HG03342 (cell line): ENCODE data around the gene DNAH10.

Source experiments
- ATAC-seq: cut with Tn5 transposase; IDR thresholded peaks from one replicate; pipeline ENCODE4 v1.9.1; 2021; ENCODE audit warnings: mild to moderate bottlenecking, moderate library complexity; ENCODE audit not compliant: unreplicated experiment

Gene DNAH10

DNA sequence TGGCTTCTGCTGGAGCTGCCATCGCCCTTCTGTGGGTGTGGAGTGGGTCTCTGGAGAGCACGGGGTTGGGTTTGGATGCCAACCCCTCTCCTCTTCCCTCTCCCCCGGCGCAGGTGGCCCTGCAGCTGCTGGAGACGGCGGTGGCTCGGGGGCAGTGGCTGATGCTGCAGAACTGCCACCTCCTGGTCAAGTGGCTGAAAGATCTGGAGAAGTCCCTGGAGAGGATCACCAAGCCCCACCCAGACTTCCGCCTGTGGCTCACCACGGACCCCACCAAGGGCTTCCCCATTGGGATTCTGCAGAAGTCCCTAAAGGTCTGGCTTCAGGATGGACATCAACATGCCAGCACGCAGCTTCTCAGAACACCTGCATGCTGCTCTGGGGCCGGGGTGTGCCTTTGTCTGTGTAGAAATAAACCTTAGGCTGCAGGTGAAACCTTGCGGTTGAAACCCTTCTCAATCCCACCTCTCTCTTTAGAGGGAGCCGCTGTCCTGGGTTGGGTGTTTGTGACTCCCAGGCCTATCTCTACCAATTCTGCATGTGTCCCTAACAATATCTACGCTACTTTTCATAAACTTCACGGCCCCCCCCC is 166.3 kb downstream of the DNAH10 start:
- ATAC-seq: no peak

DNA sequence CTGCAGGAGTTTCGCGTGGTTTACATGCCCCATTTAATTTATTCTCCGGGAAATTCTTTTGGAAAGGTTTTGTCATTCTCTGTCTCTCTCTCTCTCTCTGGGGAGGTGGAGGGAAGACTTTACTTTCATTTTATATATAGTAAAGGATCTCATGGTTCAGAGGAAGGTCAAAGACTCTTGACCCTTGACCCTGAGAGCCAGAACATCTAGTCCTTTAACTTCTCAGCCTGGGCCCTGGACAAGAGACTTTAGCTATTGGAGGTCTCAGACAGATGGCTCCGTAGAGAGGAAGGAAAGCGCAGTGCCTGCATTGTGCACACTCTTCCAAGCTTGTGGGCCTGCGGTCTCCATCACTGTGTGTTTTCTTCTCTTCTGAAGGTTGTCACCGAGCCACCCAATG is 166.8 kb downstream of the DNAH10 start:
- ATAC-seq: no peak

DNA sequence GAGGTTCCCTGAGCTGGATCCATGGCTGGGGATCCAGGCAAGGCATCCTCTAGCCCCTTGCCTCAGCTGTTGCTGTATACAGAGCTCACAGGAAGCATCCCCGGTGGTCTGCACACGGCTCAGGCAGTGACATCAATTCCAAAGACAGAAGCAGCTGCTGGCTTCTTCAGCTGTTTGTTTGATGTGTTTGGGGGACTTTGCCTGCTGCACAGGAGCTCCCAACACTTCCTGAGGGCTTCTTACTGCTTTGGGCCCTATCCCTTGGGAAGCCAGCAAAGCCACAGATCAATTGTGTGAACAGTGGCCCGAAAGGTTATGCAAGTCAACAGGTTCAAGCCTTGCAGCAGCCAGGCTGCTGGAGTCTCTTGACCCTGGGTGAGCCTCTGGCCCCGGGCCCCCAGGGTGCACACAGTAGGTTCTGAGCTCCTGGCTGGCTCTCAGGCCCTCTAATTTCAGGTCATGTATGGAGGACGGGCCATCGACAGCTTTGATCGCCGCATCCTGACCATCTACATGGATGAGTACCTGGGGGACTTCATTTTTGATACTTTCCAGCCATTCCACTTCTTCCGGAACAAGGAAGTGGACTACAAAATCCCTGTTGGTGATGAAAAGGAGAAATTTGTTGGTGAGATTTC is 168.0 kb downstream of the DNAH10 start:
- ATAC-seq: no peak

DNA sequence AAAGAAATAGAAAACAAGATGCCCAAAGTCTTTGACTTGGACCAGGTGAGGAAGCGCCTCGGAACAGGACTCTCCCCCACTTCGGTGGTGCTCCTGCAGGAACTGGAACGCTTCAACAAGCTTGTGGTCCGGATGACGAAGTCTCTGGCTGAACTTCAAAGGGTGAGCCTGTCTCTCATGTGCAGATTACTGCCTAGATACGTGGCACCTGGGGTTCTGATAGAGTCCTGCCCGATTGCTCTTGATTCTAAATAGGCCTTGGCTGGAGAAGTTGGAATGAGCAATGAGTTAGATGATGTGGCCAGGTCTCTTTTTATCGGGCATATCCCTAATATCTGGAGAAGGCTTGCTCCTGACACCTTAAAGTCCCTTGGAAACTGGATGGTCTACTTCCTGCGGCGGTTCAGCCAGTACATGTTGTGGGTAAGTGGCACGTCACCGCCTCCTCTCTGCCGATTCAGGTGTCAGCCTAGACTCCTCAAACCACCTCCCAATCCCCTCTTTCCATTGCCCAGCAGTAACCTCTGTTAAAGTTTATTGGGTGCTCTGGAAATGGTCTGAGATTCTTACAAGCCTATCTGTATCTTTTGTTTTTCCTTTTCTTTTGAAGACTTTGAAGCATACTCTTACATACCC is 169.7 kb downstream of the DNAH10 start:
- ATAC-seq: no peak

DNA sequence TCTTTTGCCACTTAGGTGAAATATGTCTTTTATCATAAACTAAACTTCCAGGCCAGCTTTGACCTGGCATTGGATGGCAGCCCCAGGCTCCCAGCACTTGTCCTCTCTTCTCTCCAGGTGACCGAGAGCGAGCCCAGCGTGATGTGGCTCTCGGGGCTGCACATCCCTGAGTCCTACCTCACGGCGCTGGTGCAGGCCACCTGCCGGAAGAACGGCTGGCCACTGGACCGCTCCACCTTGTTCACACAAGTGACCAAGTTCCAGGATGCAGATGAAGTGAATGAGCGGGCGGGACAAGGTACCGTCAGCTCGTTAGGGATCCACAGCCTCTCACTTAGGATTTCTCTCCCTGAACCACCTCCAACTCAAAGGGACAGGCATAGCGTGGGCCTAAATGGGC is 171.1 kb downstream of the DNAH10 start:
- no peak for ATAC-seq

DNA sequence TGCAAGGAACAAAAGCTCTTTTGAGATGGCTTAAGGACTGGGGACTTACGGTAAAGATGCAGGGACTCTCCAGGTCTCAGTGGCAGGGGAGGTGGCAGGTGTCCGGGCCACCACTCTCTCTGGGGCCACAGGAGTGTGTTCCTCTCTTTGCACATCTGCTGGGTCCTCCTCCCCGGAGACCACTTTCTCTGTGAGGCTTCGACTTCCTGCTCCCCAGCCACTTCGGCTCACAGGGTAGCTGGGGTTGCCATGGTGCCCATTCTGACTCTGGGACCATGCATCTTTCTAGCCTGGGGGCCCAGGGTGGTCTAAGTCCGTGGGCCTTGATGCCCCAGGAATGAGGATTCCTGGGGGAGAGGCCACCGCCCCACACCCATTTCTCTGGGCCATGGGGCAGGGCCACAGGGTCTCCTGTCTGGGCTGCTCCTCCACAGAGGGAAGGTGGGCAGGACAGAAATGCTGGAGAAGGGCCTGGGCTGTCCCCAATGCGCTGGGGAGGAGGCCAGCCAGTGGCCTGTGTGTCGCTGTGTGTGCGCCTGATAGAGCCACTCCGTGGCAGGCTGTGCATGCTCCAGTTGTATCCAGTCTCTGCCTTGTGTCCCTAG is 172.0 kb downstream of the DNAH10 start:
- no peak for ATAC-seq

DNA sequence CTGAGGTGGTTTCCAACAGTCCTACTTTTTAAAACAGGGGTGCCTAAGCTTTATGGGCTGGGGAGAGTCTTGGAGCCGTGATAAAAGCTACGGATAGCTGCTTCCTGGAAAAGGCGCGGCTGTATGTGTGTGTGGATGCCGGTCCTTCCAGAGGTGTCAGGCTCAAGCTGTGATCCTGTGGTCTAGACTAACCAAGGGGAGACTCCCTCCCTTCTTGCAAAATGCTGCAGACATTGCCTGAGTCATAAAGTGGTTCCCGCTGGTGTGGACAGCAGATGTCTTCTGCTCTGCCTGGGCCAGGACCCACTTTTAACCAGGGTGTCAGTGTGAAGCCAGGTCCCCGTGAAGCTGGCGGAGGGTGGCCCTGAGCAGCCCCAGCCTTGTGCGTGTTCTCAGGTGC is 172.7 kb downstream of the DNAH10 start:
- ATAC-seq: no peak

DNA sequence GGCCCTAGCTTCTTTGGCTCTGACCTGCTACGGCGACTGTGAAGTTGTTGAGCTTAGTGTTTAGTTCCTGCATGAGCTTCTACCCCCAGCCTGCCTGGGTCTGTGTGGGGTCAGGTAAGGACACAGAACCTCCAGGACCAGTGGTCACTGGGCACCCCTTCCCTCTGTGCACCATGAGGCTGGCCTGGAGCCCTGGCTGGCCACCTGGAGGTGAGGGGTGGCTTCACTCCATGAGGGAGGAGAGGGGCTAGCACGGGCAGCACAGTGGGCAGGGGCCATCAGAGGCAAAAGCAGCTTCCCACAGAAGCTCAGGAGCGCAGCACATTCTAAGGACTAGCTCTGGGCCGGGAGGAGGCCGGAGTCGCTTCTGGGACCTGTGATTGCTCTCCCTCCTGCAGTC is 173.9 kb downstream of the DNAH10 start:
- no peak for ATAC-seq

DNA sequence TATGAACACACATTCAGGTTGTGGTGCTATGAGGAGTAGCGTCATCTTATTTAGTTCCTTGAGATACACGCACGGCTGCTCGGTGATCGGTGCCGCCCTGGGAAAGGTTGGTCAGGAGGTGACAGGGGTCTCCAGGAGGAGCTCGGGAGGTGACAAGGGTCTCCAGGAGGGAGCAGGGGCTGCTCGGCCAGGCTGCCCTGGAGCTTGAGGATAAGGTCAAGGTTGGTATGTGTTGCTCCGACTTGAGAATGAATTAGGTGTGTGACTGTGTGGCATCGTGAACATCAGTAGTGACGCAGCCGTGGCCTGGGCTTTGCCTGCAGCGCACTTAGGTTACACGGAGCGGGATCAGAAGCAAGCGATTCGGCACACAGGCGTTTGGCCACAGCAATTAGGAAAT is 174.4 kb downstream of the DNAH10 start:
- no peak for ATAC-seq

DNA sequence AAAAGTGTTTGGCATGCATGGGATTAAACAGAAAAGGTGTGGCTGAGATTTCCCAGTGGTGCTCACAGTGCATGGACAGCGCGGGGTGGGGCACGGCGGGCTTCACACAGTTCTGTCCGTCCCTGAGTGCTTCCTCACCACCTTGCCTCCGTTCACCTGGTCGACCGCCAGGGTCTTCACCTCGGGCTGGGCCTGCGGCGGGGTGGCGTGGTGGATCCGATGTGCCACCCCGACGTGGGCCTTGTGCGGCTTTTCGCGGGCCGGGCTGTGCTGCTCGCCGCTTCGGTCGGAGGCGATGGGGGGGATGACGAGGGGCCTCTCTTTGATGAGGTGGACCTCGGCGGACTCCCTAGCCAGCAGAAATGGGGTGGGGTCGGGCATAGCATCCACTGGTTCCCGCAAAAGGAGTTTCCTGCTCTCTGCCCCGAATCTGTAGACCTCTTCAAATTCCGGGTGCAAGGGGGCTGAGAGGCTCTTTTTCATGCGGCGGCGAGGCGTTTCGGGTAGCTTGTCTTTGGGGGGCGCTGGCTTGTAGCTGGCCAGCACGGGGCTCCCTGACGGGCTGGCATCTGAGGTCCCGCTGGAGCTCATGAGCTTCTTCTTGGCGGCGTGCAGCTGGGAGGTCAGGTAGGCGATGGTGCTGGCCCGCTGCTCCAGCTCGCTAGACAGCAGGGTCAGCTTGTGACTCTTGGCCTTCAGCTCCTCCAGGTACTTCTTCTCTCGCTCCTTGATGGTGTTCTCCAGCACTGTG is 175.0 kb downstream of the DNAH10 start:
- ATAC-seq: no peak

DNA sequence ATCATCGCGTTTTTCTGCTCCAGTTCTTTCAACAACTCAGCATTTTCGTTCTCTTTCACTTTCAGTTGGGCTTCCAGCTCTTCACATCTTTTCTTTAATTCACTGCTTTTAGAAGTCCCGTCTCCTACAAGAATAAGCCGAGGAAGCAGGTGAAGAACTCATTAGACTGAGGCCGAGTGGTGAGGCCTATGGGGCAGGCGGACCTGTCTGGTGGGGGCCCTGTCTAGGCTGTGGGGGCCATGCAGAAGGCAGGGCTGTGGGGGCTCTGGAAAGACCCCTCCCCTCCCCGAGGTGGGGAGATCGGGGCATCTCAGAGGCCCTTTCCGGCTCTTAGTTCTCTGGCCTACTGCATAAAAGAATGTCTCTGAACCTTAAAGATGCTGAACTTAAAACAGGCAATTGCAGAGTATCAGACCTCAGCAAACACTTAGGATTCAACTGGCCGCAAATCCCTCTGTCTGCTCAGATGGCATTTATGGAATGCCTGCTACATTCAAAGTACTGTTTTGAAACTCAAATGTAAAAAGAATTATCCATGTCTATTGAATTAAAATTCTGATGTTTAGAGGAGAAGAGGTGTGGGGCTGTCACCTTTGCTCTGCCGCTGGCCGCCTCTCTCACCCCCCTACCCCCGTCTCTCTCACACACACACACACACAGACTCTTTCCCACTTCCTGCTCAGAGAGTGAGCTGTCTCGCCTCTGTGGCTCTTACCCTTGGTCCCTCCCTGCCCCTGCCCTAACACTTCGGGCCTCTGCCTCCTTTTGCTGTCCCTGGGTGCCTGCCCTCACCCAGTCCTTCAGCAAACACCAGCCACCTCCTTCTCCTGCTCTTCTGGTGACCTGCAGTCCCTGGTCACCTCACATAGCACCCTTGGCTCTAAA is 175.8 kb downstream of the DNAH10 start:
- ATAC-seq: peak; percentile 56

DNA sequence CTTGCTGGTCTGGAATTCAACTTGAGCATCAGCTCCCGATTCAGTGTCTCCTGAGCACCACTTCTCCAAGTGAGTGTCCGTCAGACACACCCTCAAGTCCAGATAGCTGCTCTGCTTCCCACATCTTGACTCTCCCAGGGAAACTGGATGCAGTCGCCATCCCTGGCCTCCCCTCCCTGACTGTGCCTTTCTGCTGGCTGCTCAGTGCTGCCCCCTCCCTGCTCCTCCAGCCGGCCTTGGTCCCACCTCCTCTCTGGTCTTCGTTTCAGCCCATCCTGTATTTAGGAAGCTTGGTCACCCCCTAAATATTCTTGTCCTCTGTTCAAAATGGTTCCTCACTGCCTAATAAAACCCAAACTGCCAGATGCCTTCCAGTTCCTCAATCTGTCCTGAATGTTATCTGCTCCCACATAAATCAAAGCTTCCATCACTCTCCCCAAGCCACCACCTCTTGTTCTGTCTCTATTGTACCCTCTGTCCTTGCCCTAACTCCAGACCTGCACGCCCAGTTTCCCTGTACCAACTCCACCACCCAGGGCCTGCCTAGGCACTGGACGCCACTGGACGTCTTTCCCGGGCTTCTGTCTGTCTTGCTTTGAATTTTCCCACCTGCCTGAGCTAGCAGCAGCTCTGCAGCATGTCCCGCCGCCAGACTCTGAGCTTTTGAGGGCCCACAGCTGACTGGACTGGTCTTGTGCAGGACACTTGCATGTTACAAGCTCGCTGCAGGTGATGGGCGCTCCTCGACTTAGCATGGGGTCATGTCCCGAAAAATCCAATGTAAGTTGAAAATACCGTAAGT is 176.8 kb downstream of the DNAH10 start:
- no peak for ATAC-seq

DNA sequence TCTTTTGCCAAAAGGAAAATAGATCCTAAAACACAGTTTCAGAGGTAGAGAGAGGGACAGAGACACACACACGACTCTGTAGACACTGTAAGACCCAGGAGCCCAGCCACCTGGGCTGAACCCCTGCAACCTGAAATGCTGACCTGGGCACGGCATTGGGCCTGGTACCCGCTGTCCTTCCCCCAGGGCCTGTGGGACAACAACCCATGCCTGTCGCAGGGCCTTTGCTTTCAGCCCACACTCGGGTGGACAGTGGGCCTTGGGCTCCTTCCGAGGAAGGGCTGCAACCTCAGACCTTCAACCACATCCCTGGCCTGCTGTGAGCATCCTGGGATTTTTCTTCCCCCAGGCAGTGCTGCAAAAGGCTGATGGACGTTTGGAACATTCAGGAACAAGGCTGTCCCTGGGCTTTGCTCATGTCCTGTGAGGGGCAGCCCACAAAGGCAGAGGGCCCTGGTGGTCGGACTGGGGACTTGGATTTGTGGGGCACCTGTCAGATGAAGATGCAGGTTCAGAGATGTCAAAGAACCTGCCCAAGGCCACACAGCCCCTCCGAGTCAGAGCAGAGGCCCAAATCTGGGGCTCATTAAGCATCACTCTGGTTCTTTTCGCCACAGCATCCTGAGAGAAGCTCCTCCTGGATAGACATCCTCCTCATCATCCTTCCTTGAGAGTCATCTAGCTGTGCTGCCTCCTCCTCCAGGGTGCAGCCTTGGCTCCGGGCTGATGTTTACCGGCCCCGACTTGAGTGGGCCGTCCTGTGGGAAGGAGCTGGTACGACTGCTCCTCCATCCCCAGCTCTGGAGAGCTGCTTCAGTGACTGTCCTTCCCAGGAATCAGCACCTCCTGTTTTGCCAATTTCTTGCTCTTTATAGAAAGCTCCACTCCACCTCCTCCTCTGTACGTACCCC is 177.9 kb downstream of the DNAH10 start:
- no peak for ATAC-seq

DNA sequence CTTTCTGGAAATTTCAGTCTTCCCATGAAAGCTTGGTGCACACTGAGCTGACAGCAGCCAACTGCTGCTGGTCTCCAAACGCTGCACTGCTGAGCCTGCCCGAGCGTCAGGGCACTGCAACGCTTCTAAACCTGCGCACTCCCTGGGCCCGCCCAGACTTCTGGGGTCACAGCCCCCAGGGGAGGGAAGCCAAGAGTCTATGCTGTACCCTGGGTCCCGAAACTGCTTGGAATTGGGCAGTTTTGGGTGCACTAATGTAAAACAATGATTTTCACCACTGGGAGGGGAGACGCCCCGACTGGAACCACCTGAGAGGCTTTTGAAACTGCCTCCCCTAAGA is 178.5 kb downstream of the DNAH10 start:
- ATAC-seq: no peak

DNA sequence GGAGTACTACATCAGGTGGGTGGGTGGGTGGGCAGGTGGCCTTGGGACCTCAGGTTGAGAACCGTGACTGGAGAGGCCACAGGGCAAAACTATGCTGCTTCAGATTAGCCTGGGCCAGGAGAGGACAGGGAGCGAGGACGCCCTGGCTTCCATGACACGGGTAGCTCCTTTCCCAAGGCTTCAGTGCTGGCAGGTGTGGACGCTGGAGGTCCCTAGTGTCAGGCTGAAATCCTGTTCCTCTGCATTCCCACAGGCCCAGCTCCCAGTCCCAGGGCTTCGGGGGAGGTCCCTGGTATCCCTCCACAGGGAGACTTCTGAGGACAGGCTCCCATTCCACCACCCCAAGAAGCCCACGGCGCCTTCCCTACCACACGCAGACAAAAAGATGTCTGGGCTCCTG is 178.9 kb downstream of the DNAH10 start:
- ATAC-seq: no peak

DNA sequence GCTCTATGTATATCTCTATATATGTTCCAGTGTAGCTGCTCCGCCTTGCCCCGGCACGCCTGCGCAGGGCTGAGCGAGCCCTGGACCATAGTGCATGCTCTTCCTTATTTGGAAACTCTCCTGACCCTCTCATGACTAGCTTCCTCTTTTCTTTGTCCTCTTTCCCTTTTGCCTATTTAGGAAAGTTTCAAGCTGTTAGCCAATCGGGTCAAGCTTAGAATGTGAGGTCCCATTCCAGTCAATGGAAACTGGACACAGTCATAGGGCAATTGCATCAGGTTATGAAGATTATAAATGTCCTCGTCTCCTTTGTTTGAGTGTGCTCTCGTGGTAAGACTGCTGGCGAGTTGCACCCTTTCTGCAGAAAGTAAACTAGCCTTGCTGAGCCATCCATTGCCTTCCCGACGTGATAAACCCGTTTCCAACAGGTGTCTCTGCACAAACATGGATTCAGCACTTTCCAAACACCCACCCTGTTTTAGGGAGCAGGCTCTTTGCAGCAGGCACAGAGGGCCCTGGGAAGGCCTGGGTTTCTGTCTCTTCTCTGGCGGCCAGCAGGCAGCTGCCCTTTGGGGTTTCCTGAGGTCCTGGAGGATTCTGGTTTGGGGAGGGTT is 179.6 kb downstream of the DNAH10 start:
- no peak for ATAC-seq

DNA sequence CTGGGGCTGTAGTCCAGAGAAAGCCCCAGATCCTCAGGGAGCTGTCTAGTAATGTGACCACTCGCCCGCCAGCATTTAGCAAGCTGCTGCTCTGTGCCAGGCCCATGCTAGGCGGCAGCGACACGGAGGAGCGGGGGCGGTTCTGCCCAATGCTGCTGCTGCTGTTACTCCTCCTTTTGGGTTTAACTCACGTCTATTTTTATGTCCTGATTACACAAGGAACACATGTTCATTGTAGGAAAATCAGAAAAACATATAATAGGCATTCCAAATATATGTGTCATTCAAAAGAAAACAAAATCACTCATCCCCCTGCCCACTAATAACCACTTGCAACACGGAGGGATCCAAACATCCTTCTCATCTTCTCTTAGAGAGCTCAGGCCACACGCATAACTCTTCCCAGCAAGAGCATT is 180.1 kb downstream of the DNAH10 start:
- no peak for ATAC-seq

DNA sequence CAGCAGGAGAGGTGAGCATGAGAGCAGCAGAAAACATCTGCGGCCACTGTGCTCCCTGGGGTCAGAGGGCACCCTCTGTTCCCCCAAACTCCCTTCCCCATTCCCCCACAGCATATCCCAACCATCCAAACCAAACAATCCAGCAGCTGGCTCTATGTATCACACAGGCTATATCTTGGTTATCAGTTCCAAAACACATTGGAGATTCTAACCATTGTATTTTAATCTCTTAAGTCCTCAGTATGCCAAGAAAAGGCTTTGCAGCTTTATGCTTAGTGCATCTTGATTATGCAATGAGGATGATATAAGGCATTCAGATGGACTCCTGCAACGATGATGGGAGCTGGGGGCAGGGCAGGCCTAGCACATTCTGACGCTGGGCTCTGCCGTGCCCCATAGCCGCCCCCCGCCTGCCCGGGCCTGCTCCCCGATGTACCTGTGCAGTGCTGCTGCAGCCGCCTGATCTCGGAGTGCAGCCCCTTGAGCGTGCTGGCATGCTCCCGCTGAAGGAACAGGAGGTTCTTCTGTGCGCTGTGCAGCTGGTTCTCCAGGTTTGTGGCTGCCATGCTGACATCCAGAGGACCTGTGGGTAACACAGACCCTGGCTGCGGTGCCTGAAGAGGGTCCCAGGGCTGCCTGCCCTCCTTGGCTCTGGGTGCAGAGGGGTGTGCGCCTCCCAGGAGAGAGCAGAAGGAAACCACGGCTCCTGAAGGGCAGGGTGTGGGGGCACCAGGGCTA is 181.0 kb downstream of the DNAH10 start:
- ATAC-seq: no peak
